ENCODE measurements around the gene RABEP2.

- TF ChIP-seq EP300 (IDR thresholded peaks at IDR 0.05) (no peak), POLR2A (IDR thresholded peaks at IDR 0.05) (no peak), POLR2AphosphoS5 (IDR thresholded peaks at IDR 0.05) (no peak)
- TF ChIP-seq, protein P1, sequence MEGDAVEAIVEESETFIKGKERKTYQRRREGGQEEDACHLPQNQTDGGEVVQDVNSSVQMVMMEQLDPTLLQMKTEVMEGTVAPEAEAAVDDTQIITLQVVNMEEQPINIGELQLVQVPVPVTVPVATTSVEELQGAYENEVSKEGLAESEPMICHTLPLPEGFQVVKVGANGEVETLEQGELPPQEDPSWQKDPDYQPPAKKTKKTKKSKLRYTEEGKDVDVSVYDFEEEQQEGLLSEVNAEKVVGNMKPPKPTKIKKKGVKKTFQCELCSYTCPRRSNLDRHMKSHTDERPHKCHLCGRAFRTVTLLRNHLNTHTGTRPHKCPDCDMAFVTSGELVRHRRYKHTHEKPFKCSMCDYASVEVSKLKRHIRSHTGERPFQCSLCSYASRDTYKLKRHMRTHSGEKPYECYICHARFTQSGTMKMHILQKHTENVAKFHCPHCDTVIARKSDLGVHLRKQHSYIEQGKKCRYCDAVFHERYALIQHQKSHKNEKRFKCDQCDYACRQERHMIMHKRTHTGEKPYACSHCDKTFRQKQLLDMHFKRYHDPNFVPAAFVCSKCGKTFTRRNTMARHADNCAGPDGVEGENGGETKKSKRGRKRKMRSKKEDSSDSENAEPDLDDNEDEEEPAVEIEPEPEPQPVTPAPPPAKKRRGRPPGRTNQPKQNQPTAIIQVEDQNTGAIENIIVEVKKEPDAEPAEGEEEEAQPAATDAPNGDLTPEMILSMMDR (IDR thresholded peaks at IDR 0.05) = no peak
Measured at GRCh38 chr16:28923231-28923587, 1.8 kb downstream of the RABEP2 start.

All from gastroesophageal sphincter (tissue), 3 donors.